ENCODE data around the gene SH2D7. TPM values are rescaled to one million over a fixed set of nuclear protein-coding genes. Genes with fewer than 3 reads are reported as not detected.
A peak's percentile ranks its signal among the peaks of the same experiment; 100 is the strongest.

Gene SH2D7
- total RNA-seq, 1 experiment from 2014 or later: not detected

DNA sequence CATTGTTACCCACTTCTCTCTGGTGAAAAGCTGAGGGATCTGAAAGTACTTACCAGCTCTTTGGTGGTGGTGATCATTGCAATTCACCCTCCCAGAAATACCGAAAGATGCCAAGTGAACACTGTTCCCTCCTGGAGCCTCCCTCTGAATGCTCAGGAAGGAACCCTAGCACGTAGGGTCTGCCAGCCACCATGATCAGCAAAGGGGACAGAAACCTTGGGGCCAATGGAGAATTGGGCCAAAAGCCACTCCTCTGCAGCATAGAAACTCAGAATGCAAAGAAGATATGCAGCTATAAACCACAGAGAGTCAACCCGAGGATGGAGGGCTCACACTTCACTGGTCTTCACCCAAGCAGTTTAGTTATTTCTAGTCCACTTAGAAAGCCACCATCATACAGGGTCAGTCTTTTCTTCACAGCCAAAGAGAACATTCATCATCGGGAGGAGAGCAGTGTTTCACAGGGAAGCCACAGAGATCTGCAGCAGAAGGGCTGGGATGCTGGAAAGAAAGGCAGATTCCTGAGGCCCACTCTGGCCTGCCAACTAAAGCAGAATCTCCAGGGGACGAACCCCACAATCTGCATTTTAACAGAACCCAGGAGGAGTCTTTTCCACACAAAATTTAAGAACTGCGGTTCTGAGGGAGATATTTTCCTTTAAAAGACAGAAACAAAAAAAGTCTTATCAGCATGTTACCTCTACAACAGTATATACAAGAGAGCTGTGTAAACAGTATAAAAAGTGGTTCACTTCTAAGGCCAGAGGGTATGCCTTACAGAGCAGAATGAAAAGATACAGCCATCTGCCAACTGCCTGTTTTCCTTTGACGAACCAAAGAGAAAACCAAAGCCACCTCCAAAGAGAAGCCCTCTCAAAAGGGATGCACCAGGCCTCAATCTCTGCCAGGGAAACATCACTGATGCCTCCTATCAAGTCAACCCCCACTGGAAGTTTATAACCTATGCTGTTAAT is 26.1 kb upstream of the SH2D7 start:
- H3K27ac ChIP-seq (ENCODE audit: low read depth, low read length, poor library complexity, severe bottlenecking): no peak overlapping the region
- H3K27me3 ChIP-seq (replicated peaks; ENCODE audit: insufficient read depth, low read depth, low read length, poor library complexity): no peaks in the 10 kb centered on the region
- H3K4me3 ChIP-seq (ENCODE audit: low read depth, low read length, poor library complexity, severe bottlenecking): no peak overlapping the region
- TF ChIP-seq EZH2 (IDR thresholded peaks at IDR 0.05; ENCODE audit: borderline replicate concordance, low read depth, low read length, poor library complexity, severe bottlenecking): no peak
- CTCF ChIA-PET: no interaction called here
- DNase-seq (ENCODE audit: low spot score): no peak
- no TSS peak for BruUV-seq (replicated peaks)
- H3K9me3 ChIP-seq (ENCODE audit: low read depth, low read length, poor library complexity, severe bottlenecking): no peaks in the 10 kb centered on the region
- intact Hi-C loops (cut with micrococcal nuclease; ENCODE audit: unreplicated experiment): no loop called here
- no peaks in the 10 kb centered on the region for H3K36me3 ChIP-seq (ENCODE audit: insufficient read depth, low read length, poor library complexity, severe bottlenecking)
- H3K4me1 ChIP-seq (ENCODE audit: insufficient read depth, low read length, poor library complexity, severe bottlenecking): peaks cover 52% of the 10 kb centered on the region
- POLR2A ChIA-PET (ENCODE audit: low non-redundant PET): no interaction called here

GRCh38 chr15:78067328-78068228 is 24.8 kb upstream of the SH2D7 start:
- no peaks in the 10 kb centered on the region for H3K27me3 ChIP-seq (replicated peaks; ENCODE audit: insufficient read depth, low read depth, low read length, poor library complexity)
- TF ChIP-seq, protein P1, sequence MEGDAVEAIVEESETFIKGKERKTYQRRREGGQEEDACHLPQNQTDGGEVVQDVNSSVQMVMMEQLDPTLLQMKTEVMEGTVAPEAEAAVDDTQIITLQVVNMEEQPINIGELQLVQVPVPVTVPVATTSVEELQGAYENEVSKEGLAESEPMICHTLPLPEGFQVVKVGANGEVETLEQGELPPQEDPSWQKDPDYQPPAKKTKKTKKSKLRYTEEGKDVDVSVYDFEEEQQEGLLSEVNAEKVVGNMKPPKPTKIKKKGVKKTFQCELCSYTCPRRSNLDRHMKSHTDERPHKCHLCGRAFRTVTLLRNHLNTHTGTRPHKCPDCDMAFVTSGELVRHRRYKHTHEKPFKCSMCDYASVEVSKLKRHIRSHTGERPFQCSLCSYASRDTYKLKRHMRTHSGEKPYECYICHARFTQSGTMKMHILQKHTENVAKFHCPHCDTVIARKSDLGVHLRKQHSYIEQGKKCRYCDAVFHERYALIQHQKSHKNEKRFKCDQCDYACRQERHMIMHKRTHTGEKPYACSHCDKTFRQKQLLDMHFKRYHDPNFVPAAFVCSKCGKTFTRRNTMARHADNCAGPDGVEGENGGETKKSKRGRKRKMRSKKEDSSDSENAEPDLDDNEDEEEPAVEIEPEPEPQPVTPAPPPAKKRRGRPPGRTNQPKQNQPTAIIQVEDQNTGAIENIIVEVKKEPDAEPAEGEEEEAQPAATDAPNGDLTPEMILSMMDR (conservative IDR thresholded peaks at IDR 0.05; ENCODE audit: low read depth, low read length): no peak
- no peak for TF ChIP-seq EZH2 (IDR thresholded peaks at IDR 0.05; ENCODE audit: borderline replicate concordance, low read depth, low read length, poor library complexity, severe bottlenecking)
- no TSS peak for BruUV-seq (replicated peaks)
- POLR2A ChIA-PET (ENCODE audit: low non-redundant PET): no interaction called here
- CTCF ChIA-PET: interaction anchor here (0.6 kb wide), 1 partner anchor 173 kb away, joined by 3 read pairs; no protein-coding TSS in a partner anchor
- no peaks in the 10 kb centered on the region for H3K36me3 ChIP-seq (ENCODE audit: insufficient read depth, low read length, poor library complexity, severe bottlenecking)
- no peak for DNase-seq (ENCODE audit: low spot score)
- H3K4me1 ChIP-seq (ENCODE audit: insufficient read depth, low read length, poor library complexity, severe bottlenecking): peaks cover 60% of the 10 kb centered on the region
- no peak overlapping the region for H3K4me3 ChIP-seq (ENCODE audit: low read depth, low read length, poor library complexity, severe bottlenecking)
- no peaks in the 10 kb centered on the region for H3K9me3 ChIP-seq (ENCODE audit: low read depth, low read length, poor library complexity, severe bottlenecking)
- peak overlapping the region; percentile 4 for H3K27ac ChIP-seq (ENCODE audit: low read depth, low read length, poor library complexity, severe bottlenecking)
- intact Hi-C loops (cut with micrococcal nuclease; ENCODE audit: unreplicated experiment): no loop called here

- POLR2A ChIA-PET (ENCODE audit: low non-redundant PET): no interaction called here
- no TSS peak for BruUV-seq (replicated peaks)
- Histone ChIP-seq H3K27ac (ENCODE audit: low read depth, low read length, poor library complexity, severe bottlenecking) (peak overlapping the region; percentile 38), H3K36me3 (ENCODE audit: insufficient read depth, low read length, poor library complexity, severe bottlenecking) (no peaks in the 10 kb centered on the region), H3K27me3 (replicated peaks; ENCODE audit: insufficient read depth, low read depth, low read length, poor library complexity) (no peaks in the 10 kb centered on the region), H3K4me3 (ENCODE audit: low read depth, low read length, poor library complexity, severe bottlenecking) (no peak overlapping the region), H3K9me3 (ENCODE audit: low read depth, low read length, poor library complexity, severe bottlenecking) (no peaks in the 10 kb centered on the region), H3K4me1 (ENCODE audit: insufficient read depth, low read length, poor library complexity, severe bottlenecking) (peaks cover 68% of the 10 kb centered on the region)
- CTCF ChIA-PET: no interaction called here
- intact Hi-C loops (cut with micrococcal nuclease; ENCODE audit: unreplicated experiment): no loop called here
- TF ChIP-seq, protein P1 (conservative IDR thresholded peaks at IDR 0.05; ENCODE audit: low read depth, low read length): no peak
- no peak for TF ChIP-seq EZH2 (IDR thresholded peaks at IDR 0.05; ENCODE audit: borderline replicate concordance, low read depth, low read length, poor library complexity, severe bottlenecking)
- no peak for DNase-seq (ENCODE audit: low spot score)
Measured at GRCh38 chr15:78069052-78069414, 23.3 kb upstream of the SH2D7 start.
